ENCODE results near the gene NMNAT3.

NMNAT3 gene

DNA sequence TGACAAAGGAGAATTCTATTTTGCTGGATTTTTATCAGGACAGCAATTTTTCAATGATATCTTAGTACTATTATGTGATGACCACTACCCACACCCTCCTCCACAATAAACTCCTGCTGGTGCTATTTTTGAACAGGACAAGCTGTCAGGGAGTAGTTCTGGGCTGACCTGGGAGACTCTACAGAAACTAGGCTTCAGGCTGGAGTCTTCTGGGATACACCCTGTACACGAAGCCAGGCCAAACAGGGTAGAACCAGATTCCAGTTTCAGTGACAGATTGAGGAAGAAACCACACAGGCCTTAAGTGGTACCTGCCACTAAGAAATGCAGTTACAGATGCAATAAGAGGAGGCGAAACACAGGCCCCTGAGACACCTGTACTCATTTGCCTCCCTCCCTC, 12.8 kb downstream of the NMNAT3 start:
- H3K9ac ChIP-seq: no peak overlapping the region
- no peak for TF ChIP-seq CTCF (conservative IDR thresholded peaks at IDR 0.05; ENCODE audit: low read depth, low read length)
- H3K4me3 ChIP-seq (IDR thresholded peaks at IDR 0.05; ENCODE audit: insufficient read depth, low read depth, low read length): no peak overlapping the region
- no peaks in the 10 kb centered on the region for H3K79me2 ChIP-seq (ENCODE audit: insufficient read depth, low read depth)
- H4K20me1 ChIP-seq (ENCODE audit: insufficient read depth): no peaks in the 10 kb centered on the region
- H3K27ac ChIP-seq: no peak overlapping the region
- no peak overlapping the region for H3K4me2 ChIP-seq
- no peak overlapping the region for H2AFZ ChIP-seq (ENCODE audit: low read depth)
- H3K27me3 ChIP-seq (ENCODE audit: insufficient read depth, low read depth): no peaks in the 10 kb centered on the region
- no peaks in the 10 kb centered on the region for H3K36me3 ChIP-seq (ENCODE audit: insufficient read depth)
- no peaks in the 10 kb centered on the region for H3K4me1 ChIP-seq (ENCODE audit: low read depth, poor library complexity, severe bottlenecking)

DNA sequence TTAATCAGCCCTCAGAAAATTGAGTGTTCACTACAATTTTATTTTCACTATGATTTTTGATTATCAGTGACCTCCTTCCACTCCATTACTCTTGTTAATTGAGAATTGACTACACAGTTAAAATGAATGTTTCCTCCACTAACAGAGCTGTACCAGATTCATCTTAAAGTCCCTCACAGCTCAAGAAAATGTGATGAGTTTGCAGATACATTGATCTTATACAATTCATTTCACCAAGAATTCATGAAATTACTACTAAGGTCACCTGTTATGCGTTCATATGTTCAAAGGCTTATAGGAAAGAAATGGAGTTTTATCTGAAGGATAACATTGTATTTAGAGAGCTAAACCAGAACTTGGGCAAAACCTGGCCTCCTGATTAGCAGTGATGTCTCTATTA, 17.5 kb downstream of the NMNAT3 start:
- no peaks in the 10 kb centered on the region for H3K36me3 ChIP-seq (ENCODE audit: insufficient read depth)
- H3K4me2 ChIP-seq: no peak overlapping the region
- no peak overlapping the region for H2AFZ ChIP-seq (ENCODE audit: low read depth)
- H4K20me1 ChIP-seq (ENCODE audit: insufficient read depth): no peaks in the 10 kb centered on the region
- no peaks in the 10 kb centered on the region for H3K79me2 ChIP-seq (ENCODE audit: insufficient read depth, low read depth)
- no peak for TF ChIP-seq CTCF (conservative IDR thresholded peaks at IDR 0.05; ENCODE audit: low read depth, low read length)
- no peak overlapping the region for H3K27ac ChIP-seq
- H3K9ac ChIP-seq: no peak overlapping the region
- no peaks in the 10 kb centered on the region for H3K27me3 ChIP-seq (ENCODE audit: insufficient read depth, low read depth)
- H3K4me3 ChIP-seq (IDR thresholded peaks at IDR 0.05; ENCODE audit: insufficient read depth, low read depth, low read length): no peak overlapping the region
- no peaks in the 10 kb centered on the region for H3K4me1 ChIP-seq (ENCODE audit: low read depth, poor library complexity, severe bottlenecking)

DNA sequence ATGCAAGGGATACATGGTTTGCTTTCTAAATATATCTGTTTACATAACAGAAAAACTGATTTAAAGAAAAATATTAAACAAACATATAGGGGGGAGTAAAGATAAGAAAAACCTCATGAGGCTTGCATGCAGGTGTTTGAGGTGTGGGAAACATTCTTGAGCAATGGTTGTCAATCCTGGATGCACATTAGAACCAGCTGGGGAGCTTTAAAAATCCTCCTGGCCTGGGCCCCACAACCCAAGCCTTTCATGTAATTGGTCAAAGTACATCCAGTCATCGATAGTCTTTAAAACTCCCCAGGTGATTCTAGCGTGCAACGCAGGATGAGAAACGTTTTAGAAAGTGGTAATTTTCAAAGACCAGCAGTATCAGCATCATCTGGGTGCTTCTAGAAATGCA, 18.3 kb downstream of the NMNAT3 start:
- no peak overlapping the region for H3K4me2 ChIP-seq
- H3K4me3 ChIP-seq (IDR thresholded peaks at IDR 0.05; ENCODE audit: insufficient read depth, low read depth, low read length): no peak overlapping the region
- no peak overlapping the region for H3K9ac ChIP-seq
- no peak for TF ChIP-seq CTCF (conservative IDR thresholded peaks at IDR 0.05; ENCODE audit: low read depth, low read length)
- H3K79me2 ChIP-seq (ENCODE audit: insufficient read depth, low read depth): no peaks in the 10 kb centered on the region
- H2AFZ ChIP-seq (ENCODE audit: low read depth): no peak overlapping the region
- no peaks in the 10 kb centered on the region for H3K4me1 ChIP-seq (ENCODE audit: low read depth, poor library complexity, severe bottlenecking)
- H4K20me1 ChIP-seq (ENCODE audit: insufficient read depth): no peaks in the 10 kb centered on the region
- H3K36me3 ChIP-seq (ENCODE audit: insufficient read depth): no peaks in the 10 kb centered on the region
- no peak overlapping the region for H3K27ac ChIP-seq
- no peaks in the 10 kb centered on the region for H3K27me3 ChIP-seq (ENCODE audit: insufficient read depth, low read depth)

DNA sequence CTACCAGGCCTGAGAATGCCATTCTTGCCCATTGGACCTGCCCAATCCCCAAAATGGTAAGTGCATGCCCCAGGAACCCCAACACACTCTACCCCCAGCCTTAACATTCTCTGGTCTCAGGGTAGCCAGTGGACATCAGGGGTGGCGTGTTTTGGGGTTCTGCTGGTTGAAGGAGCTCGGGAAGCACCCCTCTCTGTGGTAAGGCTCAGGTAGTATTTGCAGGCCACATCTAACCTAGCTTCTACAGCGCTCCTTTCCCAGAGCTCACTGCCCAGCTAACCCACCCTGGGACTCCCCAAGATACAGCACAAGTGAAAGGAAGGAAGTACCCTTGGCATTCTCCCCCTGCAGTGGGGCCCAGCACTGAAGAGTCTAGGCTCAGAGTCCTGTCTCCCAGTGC, 19.8 kb downstream of the NMNAT3 start:
- no peaks in the 10 kb centered on the region for H3K4me1 ChIP-seq (ENCODE audit: low read depth, poor library complexity, severe bottlenecking)
- no peak overlapping the region for H2AFZ ChIP-seq (ENCODE audit: low read depth)
- H3K4me2 ChIP-seq: no peak overlapping the region
- no peaks in the 10 kb centered on the region for H3K36me3 ChIP-seq (ENCODE audit: insufficient read depth)
- no peaks in the 10 kb centered on the region for H4K20me1 ChIP-seq (ENCODE audit: insufficient read depth)
- H3K79me2 ChIP-seq (ENCODE audit: insufficient read depth, low read depth): no peaks in the 10 kb centered on the region
- H3K9ac ChIP-seq: no peak overlapping the region
- no peak overlapping the region for H3K4me3 ChIP-seq (IDR thresholded peaks at IDR 0.05; ENCODE audit: insufficient read depth, low read depth, low read length)
- H3K27ac ChIP-seq: no peak overlapping the region
- TF ChIP-seq CTCF (conservative IDR thresholded peaks at IDR 0.05; ENCODE audit: low read depth, low read length): no peak
- no peaks in the 10 kb centered on the region for H3K27me3 ChIP-seq (ENCODE audit: insufficient read depth, low read depth)

GRCh38 chr3:139657434-139657833, 20.3 kb downstream of the NMNAT3 start:
- no peak overlapping the region for H3K27ac ChIP-seq
- no peak overlapping the region for H3K4me2 ChIP-seq
- H4K20me1 ChIP-seq (ENCODE audit: insufficient read depth): no peaks in the 10 kb centered on the region
- H3K4me3 ChIP-seq (IDR thresholded peaks at IDR 0.05; ENCODE audit: insufficient read depth, low read depth, low read length): no peak overlapping the region
- H2AFZ ChIP-seq (ENCODE audit: low read depth): no peak overlapping the region
- no peaks in the 10 kb centered on the region for H3K27me3 ChIP-seq (ENCODE audit: insufficient read depth, low read depth)
- H3K79me2 ChIP-seq (ENCODE audit: insufficient read depth, low read depth): no peaks in the 10 kb centered on the region
- H3K4me1 ChIP-seq (ENCODE audit: low read depth, poor library complexity, severe bottlenecking): no peaks in the 10 kb centered on the region
- no peaks in the 10 kb centered on the region for H3K36me3 ChIP-seq (ENCODE audit: insufficient read depth)
- no peak for TF ChIP-seq CTCF (conservative IDR thresholded peaks at IDR 0.05; ENCODE audit: low read depth, low read length)
- no peak overlapping the region for H3K9ac ChIP-seq
